ENCODE results near the gene RABEP1. TPM values are rescaled to one million over a fixed set of nuclear protein-coding genes. Genes with fewer than 3 reads are reported as not detected.

The RABEP1 gene
- total RNA-seq, 1 experiment from 2014 or later: 24.4 TPM

- peak within 1 kb of the TSS; percentile 87 for H3K4me2 ChIP-seq (ENCODE audit: low read length)
- DNase-seq (peak; percentile 78), ATAC-seq (peak; percentile 73)
- TSS peak; percentile 61 for BruUV-seq (replicated peaks)
- H4K20me1 ChIP-seq (ENCODE audit: low read length): 0 out of 2 replicates have a peak, but pooled peaks cover 5% of the 10 kb centered on the region
- CTCF ChIA-PET: interaction anchor here (1.0 kb wide), 1 partner anchor 19 kb away, joined by 5 read pairs; the partner anchor contains the start of gene C1QBP
- H2AFZ ChIP-seq (ENCODE audit: low read length): peak within 1 kb of the TSS; percentile 85
- H3K27me3 ChIP-seq (ENCODE audit: low read length): no peaks in the 10 kb centered on the region
- peaks cover 13% of the 10 kb centered on the region; the same call in 1 of the 2 replicates for H3K36me3 ChIP-seq (ENCODE audit: low read depth, low read length)
- H3K9me3 ChIP-seq (ENCODE audit: low read length): no peaks in the 10 kb centered on the region
- TF ChIP-seq EZH2phosphoT487 (IDR thresholded peaks at IDR 0.05; ENCODE audit: borderline replicate concordance, low read length): no peak
- no peak for TF ChIP-seq CTCF (conservative IDR thresholded peaks at IDR 0.05; ENCODE audit: low read depth, low read length)
- no peak for TF ChIP-seq EZH2 (IDR thresholded peaks at IDR 0.05; ENCODE audit: low read length, unreplicated experiment)
- no peaks in the 10 kb centered on the region for H3F3A ChIP-seq (ENCODE audit: low read length, unreplicated experiment)
- POLR2A ChIA-PET (ENCODE audit: unreplicated experiment): interaction anchor here (1.3 kb wide), 1 partner anchor 19 kb away, joined by 3 read pairs; the partner anchor contains the start of gene C1QBP
- H3K27ac ChIP-seq (ENCODE audit: low read length): peak within 1 kb of the TSS; percentile 79
- peaks cover 62% of the 10 kb centered on the region for H3K79me2 ChIP-seq (ENCODE audit: low read length)
- intact Hi-C loops (cut with micrococcal nuclease): no loop called here
- no peaks in the 10 kb centered on the region for H3K9me2 ChIP-seq (replicated peaks; ENCODE audit: low read length)
- H3K4me1 ChIP-seq (ENCODE audit: insufficient read depth, low read length): peaks cover 31% of the 10 kb centered on the region
- H3K4me3 ChIP-seq (ENCODE audit: low read length): peak within 1 kb of the TSS; percentile 81
- H3K9ac ChIP-seq (ENCODE audit: low read length): peak within 1 kb of the TSS; percentile 92
Observed at GRCh38 chr17:5419959-5420653, 138.0 kb downstream of the RABEP1 start, which contains the start of gene RPAIN. TSS of gene RPAIN (plus strand) at chr17:5420182. CDS start at chr17:5420211, 29 bp downstream.

- Histone ChIP-seq H3K4me1 (ENCODE audit: insufficient read depth, low read length) (peaks cover 20% of the 10 kb centered on the region), H3K9me3 (ENCODE audit: low read length) (no peaks in the 10 kb centered on the region), H2AFZ (ENCODE audit: low read length) (no peak overlapping the region), H3K9me2 (replicated peaks; ENCODE audit: low read length) (no peaks in the 10 kb centered on the region), H3K36me3 (ENCODE audit: low read depth, low read length) (peaks cover 23% of the 10 kb centered on the region), H3K4me3 (ENCODE audit: low read length) (no peak overlapping the region), H3K4me2 (ENCODE audit: low read length) (peak overlapping the region; percentile 32), H4K20me1 (ENCODE audit: low read length) (0 out of 2 replicates have a peak, but pooled peaks cover 5% of the 10 kb centered on the region), H3F3A (ENCODE audit: low read length, unreplicated experiment) (no peaks in the 10 kb centered on the region), H3K27ac (ENCODE audit: low read length) (no peak overlapping the region), H3K79me2 (ENCODE audit: low read length) (peaks cover 43% of the 10 kb centered on the region), H3K9ac (ENCODE audit: low read length) (no peak overlapping the region), H3K27me3 (ENCODE audit: low read length) (no peaks in the 10 kb centered on the region)
- no TSS peak for BruUV-seq (replicated peaks)
- intact Hi-C loops (cut with micrococcal nuclease): loop anchor here (1.0 kb wide), 1 partner anchor 17 kb away; the partner anchor contains the start of gene C1QBP
- no peak for TF ChIP-seq EZH2 (IDR thresholded peaks at IDR 0.05; ENCODE audit: low read length, unreplicated experiment)
- ATAC-seq (peak; percentile 41), DNase-seq (peak; percentile 85)
- CTCF ChIA-PET: interaction anchor here (1.3 kb wide), 1 partner anchor 17 kb away, joined by 6 read pairs; the partner anchor contains the start of gene C1QBP
- POLR2A ChIA-PET (ENCODE audit: unreplicated experiment): no interaction called here
Observed at GRCh38 chr17:5422505-5422904, 140.4 kb downstream of the RABEP1 start.

GRCh38 chr17:5424909-5425308 is 142.8 kb downstream of the RABEP1 start:
- H3K27me3 ChIP-seq (ENCODE audit: low read length): no peaks in the 10 kb centered on the region
- H3F3A ChIP-seq (ENCODE audit: low read length, unreplicated experiment): no peaks in the 10 kb centered on the region
- no TSS peak for BruUV-seq (replicated peaks)
- no peak overlapping the region for H3K4me3 ChIP-seq (ENCODE audit: low read length)
- H3K79me2 ChIP-seq (ENCODE audit: low read length): peaks cover 24% of the 10 kb centered on the region
- TF ChIP-seq CTCF (conservative IDR thresholded peaks at IDR 0.05; ENCODE audit: low read depth, low read length): no peak
- no peak for TF ChIP-seq EZH2 (IDR thresholded peaks at IDR 0.05; ENCODE audit: low read length, unreplicated experiment)
- no peak for TF ChIP-seq EZH2phosphoT487 (IDR thresholded peaks at IDR 0.05; ENCODE audit: borderline replicate concordance, low read length)
- peaks cover 20% of the 10 kb centered on the region for H3K4me1 ChIP-seq (ENCODE audit: insufficient read depth, low read length)
- no peak overlapping the region for H2AFZ ChIP-seq (ENCODE audit: low read length)
- CTCF ChIA-PET: interaction anchor here (1.3 kb wide), 1 partner anchor 14 kb away, joined by 8 read pairs; the partner anchor contains the start of gene C1QBP
- H3K27ac ChIP-seq (ENCODE audit: low read length): no peak overlapping the region
- ATAC-seq (no peak), DNase-seq (no peak)
- H3K9me2 ChIP-seq (replicated peaks; ENCODE audit: low read length): no peaks in the 10 kb centered on the region
- no peak overlapping the region for H3K9ac ChIP-seq (ENCODE audit: low read length)
- H4K20me1 ChIP-seq (ENCODE audit: low read length): no peaks in the 10 kb centered on the region
- POLR2A ChIA-PET (ENCODE audit: unreplicated experiment): no interaction called here
- intact Hi-C loops (cut with micrococcal nuclease): no loop called here
- peaks cover 23% of the 10 kb centered on the region for H3K36me3 ChIP-seq (ENCODE audit: low read depth, low read length)
- H3K9me3 ChIP-seq (ENCODE audit: low read length): no peaks in the 10 kb centered on the region
- H3K4me2 ChIP-seq (ENCODE audit: low read length): no peak overlapping the region
